ENCODE measurements around the gene ACOT6. TPM values are rescaled to one million over a fixed set of nuclear protein-coding genes. Genes with fewer than 3 reads are reported as not detected.

Gene ACOT6
- total and polyA plus RNA-seq, 2 donors (not counting 3 experiments of a cell fraction or from before 2014, with no cell fraction given) = not detected

DNA sequence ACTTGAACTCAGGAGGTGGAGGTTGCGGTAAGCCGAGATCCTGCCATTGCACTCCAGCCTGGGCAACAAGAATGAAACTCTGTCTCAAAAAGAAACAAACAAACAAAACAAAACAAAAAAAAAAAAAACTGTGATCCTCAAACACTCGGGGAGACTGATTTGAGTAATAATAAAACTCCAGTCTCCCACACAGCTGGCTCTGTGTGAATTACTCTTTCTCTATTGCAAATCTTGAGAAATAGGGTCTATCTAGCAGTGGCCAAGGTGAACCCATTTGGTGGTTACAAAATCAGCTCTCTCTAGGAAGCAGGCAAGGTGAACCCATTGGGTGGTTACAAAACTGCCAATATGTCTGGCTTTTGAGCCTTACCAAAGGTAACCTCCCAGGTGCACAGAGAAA, 6.0 kb upstream of the ACOT6 start:
- no peak overlapping the region for H2AFZ ChIP-seq (ENCODE audit: low read depth, low read length)
- intact Hi-C loops (cut with micrococcal nuclease) = no loop called here
- no peaks in the 10 kb centered on the region for H3K9me3 ChIP-seq (replicated peaks; ENCODE audit: control insufficient read depth, insufficient read depth, low read length)
- H3K4me2 ChIP-seq (ENCODE audit: insufficient read depth, low read length) = no peak overlapping the region
- no peaks in the 10 kb centered on the region for H3K9me1 ChIP-seq (replicated peaks; ENCODE audit: control insufficient read depth, extremely low read depth, insufficient read depth, low read length)
- no peak overlapping the region for H3K9ac ChIP-seq (replicated peaks; ENCODE audit: extremely low read depth, insufficient read depth, low read length)
- peaks cover 5% of the 10 kb centered on the region for H3K4me1 ChIP-seq (ENCODE audit: control insufficient read depth, extremely low read depth, insufficient read depth, low read length)
- TF ChIP-seq JUN (IDR thresholded peaks at IDR 0.05; ENCODE audit: borderline replicate concordance, insufficient read depth, insufficient read length, low read depth) = no peak
- TF ChIP-seq EZH2 (IDR thresholded peaks at IDR 0.05; ENCODE audit: borderline replicate concordance, low read depth, low read length, severe bottlenecking) = no peak
- no peak for TF ChIP-seq POLR2AphosphoS5 (IDR thresholded peaks at IDR 0.05; ENCODE audit: insufficient read depth, low read depth, low read length)
- no peak for TF ChIP-seq MYC (IDR thresholded peaks at IDR 0.05; ENCODE audit: low read depth, low read length)
- no peak for TF ChIP-seq FOS (IDR thresholded peaks at IDR 0.05; ENCODE audit: borderline replicate concordance, insufficient read depth, low read length)
- no peak for TF ChIP-seq POLR2A (IDR thresholded peaks at IDR 0.05; ENCODE audit: low read depth, low read length)
- TF ChIP-seq, protein P1, sequence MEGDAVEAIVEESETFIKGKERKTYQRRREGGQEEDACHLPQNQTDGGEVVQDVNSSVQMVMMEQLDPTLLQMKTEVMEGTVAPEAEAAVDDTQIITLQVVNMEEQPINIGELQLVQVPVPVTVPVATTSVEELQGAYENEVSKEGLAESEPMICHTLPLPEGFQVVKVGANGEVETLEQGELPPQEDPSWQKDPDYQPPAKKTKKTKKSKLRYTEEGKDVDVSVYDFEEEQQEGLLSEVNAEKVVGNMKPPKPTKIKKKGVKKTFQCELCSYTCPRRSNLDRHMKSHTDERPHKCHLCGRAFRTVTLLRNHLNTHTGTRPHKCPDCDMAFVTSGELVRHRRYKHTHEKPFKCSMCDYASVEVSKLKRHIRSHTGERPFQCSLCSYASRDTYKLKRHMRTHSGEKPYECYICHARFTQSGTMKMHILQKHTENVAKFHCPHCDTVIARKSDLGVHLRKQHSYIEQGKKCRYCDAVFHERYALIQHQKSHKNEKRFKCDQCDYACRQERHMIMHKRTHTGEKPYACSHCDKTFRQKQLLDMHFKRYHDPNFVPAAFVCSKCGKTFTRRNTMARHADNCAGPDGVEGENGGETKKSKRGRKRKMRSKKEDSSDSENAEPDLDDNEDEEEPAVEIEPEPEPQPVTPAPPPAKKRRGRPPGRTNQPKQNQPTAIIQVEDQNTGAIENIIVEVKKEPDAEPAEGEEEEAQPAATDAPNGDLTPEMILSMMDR (IDR thresholded peaks at IDR 0.05; ENCODE audit: extremely low read depth in 1 of 2, insufficient read depth in 1 of 2, low read depth in 1 of 2, low read length in 2 of 2) = no peak
- H3K27me3 ChIP-seq (ENCODE audit: control insufficient read depth in 2 of 2, insufficient read depth in 2 of 2, low read length in 2 of 2) = no peaks in the 10 kb centered on the region
- ChIA-PET CTCF (no interaction called here), POLR2A (interaction anchor here (0.7 kb wide), 1 partner anchor 289 kb away, joined by 4 read pairs; no protein-coding TSS in a partner anchor)
- H4K20me1 ChIP-seq (replicated peaks; ENCODE audit: control insufficient read depth, extremely low read depth, insufficient read depth, low read length) = no peaks in the 10 kb centered on the region
- no peaks in the 10 kb centered on the region for H3K36me3 ChIP-seq (ENCODE audit: control insufficient read depth in 2 of 2, extremely low read depth in 1 of 2, insufficient read depth in 2 of 2, low read length in 2 of 2)
- dilution Hi-C loops (cut with MboI; ENCODE audit: extremely low pct_ligation_motif_present, low sequenced_read_pairs) = no loop called here
- H3K79me2 ChIP-seq (ENCODE audit: control insufficient read depth, insufficient read depth, low read length) = no peaks in the 10 kb centered on the region
- no peak for FAIRE-seq
- no TSS peak for BruUV-seq (replicated peaks)
- H3K27ac ChIP-seq (ENCODE audit: insufficient read depth, low read depth, low read length) = no peak overlapping the region
- DNase-seq (ENCODE audit: low read depth, low spot score) = no peak
- H3K4me3 ChIP-seq (replicated peaks in 1 of 3; ENCODE audit: insufficient read depth in 1 of 3, low read depth in 1 of 3, low read length in 3 of 3) = no peak overlapping the region

Data from endothelial cell of umbilical vein (primary cell).